H9 (cell line): ENCODE measurements around the gene ARHGAP25. TPM values are rescaled to one million over a fixed set of nuclear protein-coding genes. Genes with fewer than 3 reads are reported as not detected.

Source experiments
- DNase-seq: peaks from one replicate; pipeline ENCODE4 v3.0.0-alpha.2; 2017
- H2AFZ ChIP-seq: one replicate; pipeline ENCODE4 v1.6.1; 2013; ENCODE audit warnings: mild to moderate bottlenecking, low read length, control low read depth, moderate library complexity
- H2AK5ac ChIP-seq: 2 replicates; pipeline ENCODE4 v1.6.1; 2013; ENCODE audit warnings: low read length, control low read depth, mixed read lengths; ENCODE audit not compliant: insufficient read length
- H2BK120ac ChIP-seq: one replicate; pipeline ENCODE4 v1.6.1; 2013; ENCODE audit warnings: low read depth, mild to moderate bottlenecking, low read length, control low read depth, inconsistent platforms; ENCODE audit not compliant: poor library complexity, severe bottlenecking
- H2BK12ac ChIP-seq: 2 replicates; pipeline ENCODE4 v1.6.1; 2013; ENCODE audit warnings: low read length, control low read depth, mixed read lengths, low read depth; ENCODE audit not compliant: insufficient read length
- H2BK15ac ChIP-seq: 2 replicates; pipeline ENCODE4 v1.6.1; 2013; ENCODE audit warnings: low read depth, low read length, control low read depth
- H2BK20ac ChIP-seq: one replicate; pipeline ENCODE4 v1.6.1; 2013; ENCODE audit warnings: low read depth, mild to moderate bottlenecking, low read length, control low read depth, inconsistent platforms; ENCODE audit not compliant: poor library complexity, severe bottlenecking
- H2BK5ac ChIP-seq: 2 replicates; pipeline ENCODE4 v1.6.1; 2013; ENCODE audit warnings: low read length, control low read depth, mixed read lengths; ENCODE audit not compliant: insufficient read length
- H3K14ac ChIP-seq: 2 replicates; pipeline ENCODE4 v1.6.1; 2013; ENCODE audit warnings: low read length, control low read depth; ENCODE audit not compliant: insufficient read depth
- H3K18ac ChIP-seq: 2 replicates; pipeline ENCODE4 v1.6.1; 2013; ENCODE audit warnings: low read depth, mild to moderate bottlenecking, mixed read lengths, low read length, control low read depth; ENCODE audit not compliant: insufficient read length
- H3K23ac ChIP-seq: 2 replicates; pipeline ENCODE4 v1.6.1; 2013; ENCODE audit warnings: low read length, control low read depth, mixed read lengths, low read depth; ENCODE audit not compliant: insufficient read length
- H3K23me2 ChIP-seq: 2 replicates; pipeline ENCODE4 v1.6.1; 2013; ENCODE audit warnings: low read depth, mild to moderate bottlenecking, mixed read lengths, low read length, control low read depth; ENCODE audit not compliant: insufficient read length, poor library complexity, severe bottlenecking
- H3K27ac ChIP-seq: 2 replicates; pipeline ENCODE4 v1.5.1; 2013; ENCODE audit warnings: low read length, control low read depth, mixed read lengths, low read depth; ENCODE audit not compliant: insufficient read length
- H3K27me3 ChIP-seq: 2 replicates; pipeline ENCODE4 v1.6.1; 2013; ENCODE audit warnings: low read length, control low read depth, inconsistent platforms; ENCODE audit not compliant: insufficient read depth
- H3K4ac ChIP-seq: 2 replicates; pipeline ENCODE4 v1.6.1; 2013; ENCODE audit warnings: low read depth, mild to moderate bottlenecking, control low read depth, inconsistent platforms, low read length, moderate library complexity
- H3K4me1 ChIP-seq: 2 replicates; pipeline ENCODE4 v1.6.1; 2013; ENCODE audit warnings: low read length, control low read depth, inconsistent platforms; ENCODE audit not compliant: insufficient read depth
- H3K4me2 ChIP-seq: 2 replicates; pipeline ENCODE4 v1.6.1; 2013; ENCODE audit warnings: low read length, control low read depth, mixed read lengths; ENCODE audit not compliant: insufficient read length, insufficient read depth
- H3K56ac ChIP-seq: 2 replicates; pipeline ENCODE4 v1.6.1; 2013; ENCODE audit warnings: low read depth, mild to moderate bottlenecking, mixed read lengths, low read length, control low read depth; ENCODE audit not compliant: insufficient read length
- H3K79me1 ChIP-seq: 2 replicates; pipeline ENCODE4 v1.6.1; 2013; ENCODE audit warnings: low read depth, mild to moderate bottlenecking, moderate library complexity, low read length, control low read depth, inconsistent platforms; ENCODE audit not compliant: insufficient read depth, poor library complexity, severe bottlenecking
- H3K79me2 ChIP-seq: 2 replicates; pipeline ENCODE4 v1.6.1; 2013; ENCODE audit warnings: low read length, control low read depth, inconsistent platforms; ENCODE audit not compliant: insufficient read depth
- H3K9ac ChIP-seq: 2 replicates; pipeline ENCODE4 v1.6.1; 2013; ENCODE audit warnings: low read length, control low read depth, mixed read lengths; ENCODE audit not compliant: insufficient read length; ENCODE audit errors: extremely low read depth
- H3K9me3 ChIP-seq: one replicate; pipeline ENCODE4 v1.6.1; 2013; ENCODE audit warnings: low read depth, low read length, inconsistent platforms; ENCODE audit not compliant: control insufficient read depth
- H3T11ph ChIP-seq: one replicate; pipeline ENCODE4 v1.6.1; 2013; ENCODE audit warnings: mild to moderate bottlenecking, low read length, control low read depth, inconsistent platforms
- H4K20me1 ChIP-seq: one replicate; pipeline ENCODE4 v1.6.1; 2013; ENCODE audit not compliant: control insufficient read depth, insufficient read length, insufficient read depth
- H4K5ac ChIP-seq: 2 replicates; pipeline ENCODE4 v1.6.1; 2013; ENCODE audit warnings: low read depth, mild to moderate bottlenecking, mixed read lengths, low read length, control low read depth; ENCODE audit not compliant: insufficient read length
- H4K8ac ChIP-seq: replicated peaks from 2 replicates; pipeline ENCODE4 v1.6.1; 2013; ENCODE audit warnings: low read length, control low read depth, mixed read lengths, low read depth; ENCODE audit not compliant: insufficient read length
- H4K91ac ChIP-seq: 2 replicates; pipeline ENCODE4 v1.6.1; 2013; ENCODE audit warnings: low read depth, mild to moderate bottlenecking, moderate library complexity, mixed read lengths, low read length, control low read depth; ENCODE audit not compliant: insufficient read length
- H3K27ac Mint-ChIP-seq, 3 experiments: 2 replicates in 2 of 3; 3 replicates in 1 of 3; pipeline ENCODE4 v1.8.0; 2020 to 2021; ENCODE audit warnings: mixed read lengths in 3 of 3, mild to moderate bottlenecking in 1 of 3, moderate library complexity in 1 of 3
- H3K27me3 Mint-ChIP-seq: 2 replicates; pipeline ENCODE4 v1.8.0; 2021; ENCODE audit warnings: low read depth, mild to moderate bottlenecking, moderate library complexity, mixed read lengths
- H3K36me3 Mint-ChIP-seq, 3 experiments: 2 replicates in 2 of 3; 3 replicates in 1 of 3; pipeline ENCODE4 v1.8.0; 2020 to 2021; ENCODE audit warnings: low read depth in 3 of 3, mixed read lengths in 3 of 3; ENCODE audit not compliant: insufficient read depth in 1 of 3
- H3K4me1 Mint-ChIP-seq, 2 experiments: 2 replicates each; pipeline ENCODE4 v1.8.0; 2020; ENCODE audit warnings: mixed read lengths in 2 of 2
- H3K4me3 Mint-ChIP-seq, 2 experiments: 2 replicates in 1 of 2; 3 replicates in 1 of 2; pipeline ENCODE4 v1.8.0; 2020 to 2021; ENCODE audit warnings: mild to moderate bottlenecking in 2 of 2, mixed read lengths in 2 of 2, moderate library complexity in 1 of 2
- H3K9me3 Mint-ChIP-seq, 2 experiments: 2 replicates in 1 of 2; 3 replicates in 1 of 2; pipeline ENCODE4 v1.8.0; 2020; ENCODE audit warnings: mild to moderate bottlenecking in 2 of 2, mixed read lengths in 2 of 2, moderate library complexity in 1 of 2
- WGBS: extraction: QIAGEN DNeasy Blood & Tissue Kit; methylation state at CpG from one replicate; pipeline ENCODE4 v1.1.7; 2013; ENCODE audit warnings: missing lambda C conversion rate, low lambda C conversion rate, mixed read lengths; ENCODE audit not compliant: insufficient read length; ENCODE audit errors: extremely low coverage; 5-methylcytosine and 5-hydroxymethylcytosine counted together
- total RNA-seq: library from RNA; stranded (reverse); gene quantifications from 2 replicates; pipeline ENCODE4 v1.2.1, GENCODE V29; 2021
- TF ChIP-seq, protein P1 (sequence below): fragments of 200-600 bp; sonication (generic); conservative IDR thresholded peaks from 3 replicates; pipeline ENCODE4 v1.8.0; 2021; ENCODE audit warnings: antibody characterized with exemption, mild to moderate bottlenecking

The ARHGAP25 gene
- total RNA-seq, 1 experiment from 2014 or later: 1.3 TPM

DNA sequence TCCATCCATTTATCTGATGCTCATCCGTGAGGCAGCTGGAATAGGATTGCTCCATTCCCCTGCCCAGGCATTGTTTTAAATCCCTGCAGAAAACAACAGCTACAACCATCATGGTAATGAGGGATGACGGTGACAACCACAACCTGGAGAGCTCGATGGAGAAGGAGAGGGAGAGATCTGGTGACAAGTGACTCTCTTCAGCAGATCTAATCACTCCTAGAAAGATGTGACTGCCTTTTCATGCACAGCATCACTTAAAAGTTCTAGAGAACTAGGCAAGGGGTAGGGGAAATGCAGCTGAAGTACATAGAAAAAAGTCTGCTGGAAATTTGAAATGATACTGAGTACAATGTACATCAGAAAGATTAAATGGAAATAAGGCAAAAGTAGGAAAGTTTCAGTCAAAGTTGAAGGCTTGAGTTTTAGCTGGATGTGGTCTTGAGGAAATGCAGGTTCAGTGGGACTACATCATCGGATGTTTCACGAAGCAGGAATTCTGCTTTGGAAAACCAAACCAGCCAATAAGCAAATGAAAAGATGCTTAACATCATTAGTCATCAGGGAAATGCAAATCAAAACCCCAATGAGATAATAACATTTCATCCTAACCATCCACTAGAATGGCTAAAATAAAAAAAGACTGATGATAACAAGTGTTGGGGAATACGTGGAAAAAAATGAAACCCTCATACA lies 6.8 kb upstream of the ARHGAP25 start:
- Histone ChIP-seq H3K14ac (no peak overlapping the region), H2BK12ac (no peak overlapping the region), H2AK5ac (no peak overlapping the region), H3K27me3 (no peaks in the 10 kb centered on the region), H3K9me3 (no peaks in the 10 kb centered on the region), H3K4ac (no peak overlapping the region), H2AFZ (no peak overlapping the region), H3K56ac (no peak overlapping the region), H3K79me2 (no peaks in the 10 kb centered on the region), H3K79me1 (no peaks in the 10 kb centered on the region), H3T11ph (no peak overlapping the region), H3K18ac (no peak overlapping the region), H2BK5ac (no peak overlapping the region), H3K23ac (no peak overlapping the region), H4K8ac (no peak overlapping the region), H2BK120ac (no peak overlapping the region), H4K91ac (no peak overlapping the region), H3K27ac (no peak overlapping the region), H4K20me1 (no peaks in the 10 kb centered on the region), H3K4me1 (no peaks in the 10 kb centered on the region; the same call in 1 of the 2 replicates), H3K4me2 (no peak overlapping the region), H3K23me2 (no peaks in the 10 kb centered on the region), H2BK20ac (no peak overlapping the region), H2BK15ac (no peak overlapping the region), H4K5ac (no peak overlapping the region), H3K9ac (no peak overlapping the region)
- TF ChIP-seq, protein P1, sequence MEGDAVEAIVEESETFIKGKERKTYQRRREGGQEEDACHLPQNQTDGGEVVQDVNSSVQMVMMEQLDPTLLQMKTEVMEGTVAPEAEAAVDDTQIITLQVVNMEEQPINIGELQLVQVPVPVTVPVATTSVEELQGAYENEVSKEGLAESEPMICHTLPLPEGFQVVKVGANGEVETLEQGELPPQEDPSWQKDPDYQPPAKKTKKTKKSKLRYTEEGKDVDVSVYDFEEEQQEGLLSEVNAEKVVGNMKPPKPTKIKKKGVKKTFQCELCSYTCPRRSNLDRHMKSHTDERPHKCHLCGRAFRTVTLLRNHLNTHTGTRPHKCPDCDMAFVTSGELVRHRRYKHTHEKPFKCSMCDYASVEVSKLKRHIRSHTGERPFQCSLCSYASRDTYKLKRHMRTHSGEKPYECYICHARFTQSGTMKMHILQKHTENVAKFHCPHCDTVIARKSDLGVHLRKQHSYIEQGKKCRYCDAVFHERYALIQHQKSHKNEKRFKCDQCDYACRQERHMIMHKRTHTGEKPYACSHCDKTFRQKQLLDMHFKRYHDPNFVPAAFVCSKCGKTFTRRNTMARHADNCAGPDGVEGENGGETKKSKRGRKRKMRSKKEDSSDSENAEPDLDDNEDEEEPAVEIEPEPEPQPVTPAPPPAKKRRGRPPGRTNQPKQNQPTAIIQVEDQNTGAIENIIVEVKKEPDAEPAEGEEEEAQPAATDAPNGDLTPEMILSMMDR: no peak
- H3K27me3 Mint-ChIP-seq: no peaks in the 10 kb centered on the region; the same call in 1 of the 2 replicates
- H3K36me3 Mint-ChIP-seq: peaks cover 0 to 2% (median 0%) of the 10 kb centered on the region in 3 experiments; a peak in 1 of 7 replicates
- no peaks in the 10 kb centered on the region for H3K9me3 Mint-ChIP-seq
- no peak for DNase-seq
- no peak overlapping the region for H3K4me3 Mint-ChIP-seq
- H3K4me1 Mint-ChIP-seq: peaks cover 7 to 9% of the 10 kb centered on the region in 2 experiments
- peak overlapping the region in 1 of 3 experiments; percentile 18; a peak in 2 of 7 replicates for H3K27ac Mint-ChIP-seq
- no CpG with 5 or more reads among the region's 6 CpGs for whole genome bisulfite sequencing
